ENCODE data around the gene KRTAP1-3. TPM values are rescaled to one million over a fixed set of nuclear protein-coding genes. Genes with fewer than 3 reads are reported as not detected.

The KRTAP1-3 gene
- total and polyA plus RNA-seq, 2 donors (not counting 1 experiment from before 2014, with no cell fraction given) = not detected

DNA sequence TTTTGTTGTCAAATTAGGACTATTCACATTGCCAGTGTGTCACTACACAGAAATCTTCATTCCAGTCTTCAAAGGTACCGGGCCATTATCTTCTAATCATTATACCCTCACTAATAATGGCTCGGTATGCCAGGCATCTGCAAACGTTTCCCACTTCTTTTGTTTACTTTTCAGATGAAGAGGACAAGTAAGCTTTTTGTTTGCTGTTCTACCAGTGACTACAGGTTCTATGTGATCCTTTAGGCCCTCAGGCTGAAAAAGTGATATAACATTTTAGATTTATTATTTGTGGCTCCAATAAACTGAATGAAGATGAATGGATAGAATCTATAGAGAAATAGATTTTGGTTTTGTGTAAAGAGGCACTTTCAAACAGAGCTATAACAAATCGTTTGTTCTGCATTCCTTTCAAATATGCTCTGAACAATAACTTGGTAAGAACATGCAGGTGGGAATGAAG is 25.3 kb downstream of the KRTAP1-3 start:
- Mint-ChIP-seq H3K27ac (no peak overlapping the region), H3K9me3 (ENCODE audit: insufficient read depth) (no peaks in the 10 kb centered on the region), H3K4me1 (no peaks in the 10 kb centered on the region), H3K27me3 (peaks cover 15% of the 10 kb centered on the region), H3K4me3 (no peak overlapping the region)
- H3K79me2 ChIP-seq (ENCODE audit: control insufficient read depth, insufficient read depth, low read length) = no peaks in the 10 kb centered on the region
- no peak overlapping the region for H3K27ac ChIP-seq (ENCODE audit: low read length in 2 of 2)
- no peak for TF ChIP-seq EZH2 (IDR thresholded peaks at IDR 0.05; ENCODE audit: borderline replicate concordance, insufficient read depth, low read depth, low read length, poor library complexity, severe bottlenecking)
- TF ChIP-seq, protein P1, sequence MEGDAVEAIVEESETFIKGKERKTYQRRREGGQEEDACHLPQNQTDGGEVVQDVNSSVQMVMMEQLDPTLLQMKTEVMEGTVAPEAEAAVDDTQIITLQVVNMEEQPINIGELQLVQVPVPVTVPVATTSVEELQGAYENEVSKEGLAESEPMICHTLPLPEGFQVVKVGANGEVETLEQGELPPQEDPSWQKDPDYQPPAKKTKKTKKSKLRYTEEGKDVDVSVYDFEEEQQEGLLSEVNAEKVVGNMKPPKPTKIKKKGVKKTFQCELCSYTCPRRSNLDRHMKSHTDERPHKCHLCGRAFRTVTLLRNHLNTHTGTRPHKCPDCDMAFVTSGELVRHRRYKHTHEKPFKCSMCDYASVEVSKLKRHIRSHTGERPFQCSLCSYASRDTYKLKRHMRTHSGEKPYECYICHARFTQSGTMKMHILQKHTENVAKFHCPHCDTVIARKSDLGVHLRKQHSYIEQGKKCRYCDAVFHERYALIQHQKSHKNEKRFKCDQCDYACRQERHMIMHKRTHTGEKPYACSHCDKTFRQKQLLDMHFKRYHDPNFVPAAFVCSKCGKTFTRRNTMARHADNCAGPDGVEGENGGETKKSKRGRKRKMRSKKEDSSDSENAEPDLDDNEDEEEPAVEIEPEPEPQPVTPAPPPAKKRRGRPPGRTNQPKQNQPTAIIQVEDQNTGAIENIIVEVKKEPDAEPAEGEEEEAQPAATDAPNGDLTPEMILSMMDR (IDR thresholded peaks at IDR 0.05) = no peak
- POLR2A ChIA-PET = no interaction called here
- CTCF ChIA-PET = interaction anchor here (0.6 kb wide), 1 partner anchor 631 kb away, joined by 3 read pairs; no protein-coding TSS in a partner anchor
- no peaks in the 10 kb centered on the region for H3K27me3 ChIP-seq (replicated peaks in 1 of 4; ENCODE audit: control extremely low read depth in 1 of 4, control insufficient read depth in 3 of 4, insufficient read depth in 4 of 4, low read length in 3 of 4)
- WGBS (ENCODE audit: insufficient coverage) = no CpG with 5 or more reads among the region's 4 CpGs
- no peak for DNase-seq
- no peak overlapping the region for H3K4me2 ChIP-seq (replicated peaks; ENCODE audit: low read depth, low read length, poor library complexity, severe bottlenecking)
- H4K20me1 ChIP-seq (ENCODE audit: control insufficient read depth, insufficient read depth, low read length, poor library complexity, severe bottlenecking) = no peaks in the 10 kb centered on the region
- no peak for ATAC-seq (ENCODE audit: low read depth)
- H3K9ac ChIP-seq (ENCODE audit: low read length) = no peak overlapping the region
- intact Hi-C loops (cut with micrococcal nuclease) = no loop called here
- no peaks in the 10 kb centered on the region for H3K36me3 ChIP-seq (replicated peaks in 1 of 2; ENCODE audit: control extremely low read depth in 1 of 2, control insufficient read depth in 1 of 2, extremely low read depth in 1 of 2, insufficient read depth in 2 of 2, low read length in 1 of 2)
- H3K9me3 ChIP-seq (ENCODE audit: control extremely low read depth in 1 of 3, control insufficient read depth in 2 of 3, insufficient read depth in 1 of 3, low read length in 2 of 3) = no peaks in the 10 kb centered on the region
- no peaks in the 10 kb centered on the region for H3K4me1 ChIP-seq (ENCODE audit: control insufficient read depth in 2 of 2, insufficient read depth in 2 of 2, low read length in 2 of 2)
- H2AFZ ChIP-seq (ENCODE audit: insufficient read depth, low read depth, low read length, poor library complexity, severe bottlenecking) = no peak overlapping the region
- H3K4me3 ChIP-seq (ENCODE audit: control extremely low read depth in 1 of 5, extremely low read depth in 1 of 5, insufficient read depth in 1 of 5, low read depth in 2 of 5, low read length in 4 of 5) = no peak overlapping the region

GRCh38 chr17:41008811-41009210 is 25.9 kb downstream of the KRTAP1-3 start, which contains the start of gene KRTAP3-1:
Gene KRTAP3-1 (minus strand): TSS chr17:41009128. CDS start chr17:41009074, 54 bp downstream.
- WGBS (ENCODE audit: insufficient coverage) = 95% methylated on average over 3 of the region's 8 CpGs

More at GRCh38 chr17:41008811-41009210, 25.9 kb downstream of the KRTAP1-3 start, which contains the start of gene KRTAP3-1:
- Histone ChIP-seq H3K36me3 (replicated peaks in 1 of 2; ENCODE audit: control extremely low read depth in 1 of 2, control insufficient read depth in 1 of 2, extremely low read depth in 1 of 2, insufficient read depth in 2 of 2, low read length in 1 of 2) (no peaks in the 10 kb centered on the region), H3K27me3 (replicated peaks in 1 of 4; ENCODE audit: control extremely low read depth in 1 of 4, control insufficient read depth in 3 of 4, insufficient read depth in 4 of 4, low read length in 3 of 4) (no peaks in the 10 kb centered on the region), H3K79me2 (ENCODE audit: control insufficient read depth, insufficient read depth, low read length) (no peaks in the 10 kb centered on the region), H3K4me1 (ENCODE audit: control insufficient read depth in 2 of 2, insufficient read depth in 2 of 2, low read length in 2 of 2) (no peaks in the 10 kb centered on the region), H3K9me3 (ENCODE audit: control extremely low read depth in 1 of 3, control insufficient read depth in 2 of 3, insufficient read depth in 1 of 3, low read length in 2 of 3) (no peaks in the 10 kb centered on the region), H2AFZ (ENCODE audit: insufficient read depth, low read depth, low read length, poor library complexity, severe bottlenecking) (no peak within 1 kb of the TSS), H3K4me2 (replicated peaks; ENCODE audit: low read depth, low read length, poor library complexity, severe bottlenecking) (no peak within 1 kb of the TSS), H3K9ac (ENCODE audit: low read length) (no peak within 1 kb of the TSS), H4K20me1 (ENCODE audit: control insufficient read depth, insufficient read depth, low read length, poor library complexity, severe bottlenecking) (no peaks in the 10 kb centered on the region), H3K27ac (ENCODE audit: low read length in 2 of 2) (no peak within 1 kb of the TSS), H3K4me3 (ENCODE audit: control extremely low read depth in 1 of 5, extremely low read depth in 1 of 5, insufficient read depth in 1 of 5, low read depth in 2 of 5, low read length in 4 of 5) (no peak within 1 kb of the TSS)
- POLR2A ChIA-PET = no interaction called here
- Mint-ChIP-seq H3K9me3 (ENCODE audit: insufficient read depth) (no peaks in the 10 kb centered on the region), H3K27ac (no peak within 1 kb of the TSS), H3K4me3 (no peak within 1 kb of the TSS), H3K27me3 (peaks cover 20% of the 10 kb centered on the region), H3K4me1 (no peaks in the 10 kb centered on the region)
- TF ChIP-seq EZH2 (IDR thresholded peaks at IDR 0.05; ENCODE audit: borderline replicate concordance, insufficient read depth, low read depth, low read length, poor library complexity, severe bottlenecking) = no peak
- TF ChIP-seq, protein P1 (IDR thresholded peaks at IDR 0.05) = no peak
- CTCF ChIA-PET = no interaction called here
- intact Hi-C loops (cut with micrococcal nuclease) = no loop called here
- no peak for DNase-seq
- ATAC-seq (ENCODE audit: low read depth) = no peak
